ENCODE results near the gene PLK3. TPM values are rescaled to one million over a fixed set of nuclear protein-coding genes. Genes with fewer than 3 reads are reported as not detected.

Gene PLK3
- total and polyA plus RNA-seq, 2 donors (not counting 3 experiments of a cell fraction or from before 2014, with no cell fraction given): 55.0 to 66.7 TPM

GRCh38 chr1:44775078-44775929 lies 24.9 kb upstream of the PLK3 start, which contains the start of gene RPS8:
RPS8 (plus strand) TSS chr1:44775540; CDS start chr1:44775597, 57 bp downstream.
- TF ChIP-seq GATA2 (IDR thresholded peaks at IDR 0.05; ENCODE audit: insufficient read depth, insufficient read length, low read depth, low read length): no peak
- peak; percentile 85 for TF ChIP-seq MYC (IDR thresholded peaks at IDR 0.05; ENCODE audit: low read depth, low read length)
- TF ChIP-seq POLR2A (IDR thresholded peaks at IDR 0.05; ENCODE audit: low read depth, low read length): peak; percentile 99
- TF ChIP-seq POLR2AphosphoS5 (IDR thresholded peaks at IDR 0.05; ENCODE audit: insufficient read depth, low read depth, low read length): peak; percentile 99
- TF ChIP-seq JUN (IDR thresholded peaks at IDR 0.05; ENCODE audit: borderline replicate concordance, insufficient read depth, insufficient read length, low read depth): no peak
- no peak for TF ChIP-seq CTCF (IDR thresholded peaks at IDR 0.05; ENCODE audit: extremely low read depth in 1 of 2, insufficient read depth in 1 of 2, low read depth in 1 of 2, low read length in 2 of 2)
- no peak for TF ChIP-seq FOS (IDR thresholded peaks at IDR 0.05; ENCODE audit: borderline replicate concordance, insufficient read depth, low read length)
- peak; percentile 48 for TF ChIP-seq MAX (IDR thresholded peaks at IDR 0.05; ENCODE audit: insufficient read depth, insufficient read length)
- intact Hi-C loops (cut with micrococcal nuclease): loop anchor here (1.0 to 2.0 kb wide), 3 partner anchors 25 to 45 kb away; partner anchors contain the start of genes KIF2C, PLK3 and RNU5D-1
- FAIRE-seq: peak; percentile 93

More at GRCh38 chr1:44775078-44775929, 24.9 kb upstream of the PLK3 start, which contains the start of gene RPS8:
- Histone ChIP-seq H2AFZ (ENCODE audit: low read depth, low read length) (peak within 1 kb of the TSS; percentile 60), H3K9me1 (replicated peaks; ENCODE audit: control insufficient read depth, extremely low read depth, insufficient read depth, low read length) (no peaks in the 10 kb centered on the region), H3K27ac (ENCODE audit: insufficient read depth, low read depth, low read length) (peak within 1 kb of the TSS; percentile 90), H4K20me1 (replicated peaks; ENCODE audit: control insufficient read depth, extremely low read depth, insufficient read depth, low read length) (no peaks in the 10 kb centered on the region), H3K9me3 (replicated peaks; ENCODE audit: control insufficient read depth, insufficient read depth, low read length) (no peaks in the 10 kb centered on the region), H3K36me3 (ENCODE audit: control insufficient read depth in 2 of 2, extremely low read depth in 1 of 2, insufficient read depth in 2 of 2, low read length in 2 of 2) (peaks cover 17 to 22% of the 10 kb centered on the region in 2 experiments), H3K9ac (replicated peaks; ENCODE audit: extremely low read depth, insufficient read depth, low read length) (peak within 1 kb of the TSS; percentile 96), H3K4me1 (ENCODE audit: control insufficient read depth, extremely low read depth, insufficient read depth, low read length) (peaks cover 16% of the 10 kb centered on the region), H3K27me3 (ENCODE audit: control insufficient read depth in 2 of 2, insufficient read depth in 2 of 2, low read length in 2 of 2) (no peaks in the 10 kb centered on the region), H3K4me3 (replicated peaks in 1 of 3; ENCODE audit: insufficient read depth in 1 of 3, low read depth in 1 of 3, low read length in 3 of 3) (peak within 1 kb of the TSS; percentile 42 to 93 (median 88)), H3K4me2 (ENCODE audit: insufficient read depth, low read length) (peak within 1 kb of the TSS; percentile 94), H3K79me2 (ENCODE audit: control insufficient read depth, insufficient read depth, low read length) (peaks cover 40% of the 10 kb centered on the region)
- dilution Hi-C loops (cut with MboI; ENCODE audit: extremely low pct_ligation_motif_present, low sequenced_read_pairs): no loop called here
- TSS peak; percentile 86 for BruUV-seq (replicated peaks)
- peak; percentile 94 for DNase-seq (ENCODE audit: low read depth, low spot score)
- ChIA-PET POLR2A (interaction anchor here (0.6 to 2.9 kb wide), 19 partner anchors 8 to 725 kb away, joined by 3 to 18 read pairs (median 4); partner anchors contain the start of genes BTBD19, CCDC163, DYNLT4 and HECTD3), CTCF (interaction anchor here (0.7 to 2.1 kb wide), 7 partner anchors 11 to 45 kb away, joined by 3 to 8 read pairs (median 3); partner anchors contain the start of genes PLK3 and RNU5D-1)
